Cerebellar cortex (tissue), 1 donor: ENCODE measurements around the gene KRTAP29-1.

Source experiments
- DNase-seq: peaks from one replicate; pipeline ENCODE4 v3.0.0-alpha.2; 2015; ENCODE audit warnings: low spot score

The KRTAP29-1 gene

DNA sequence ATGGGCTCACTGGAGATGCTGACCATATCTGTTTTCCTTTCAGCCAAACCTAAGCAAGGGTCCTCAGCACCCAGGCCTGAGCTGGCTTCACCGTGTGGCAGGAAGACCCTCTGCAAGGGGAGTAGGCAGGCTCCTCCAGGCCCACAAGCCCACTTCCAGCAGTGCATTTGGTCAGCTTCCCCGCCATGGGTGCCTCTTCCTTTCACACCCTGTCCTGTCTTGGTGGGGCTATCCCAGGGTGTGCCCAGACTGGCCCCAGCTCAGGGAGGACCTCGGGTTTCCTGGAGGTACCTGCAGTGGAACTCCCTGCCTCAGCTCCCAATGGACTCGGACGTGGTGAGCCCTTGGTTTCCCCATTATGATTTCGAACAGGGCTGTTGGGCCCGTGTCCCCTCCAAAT, 25.6 kb upstream of the KRTAP29-1 start:
- no peak for DNase-seq

DNA sequence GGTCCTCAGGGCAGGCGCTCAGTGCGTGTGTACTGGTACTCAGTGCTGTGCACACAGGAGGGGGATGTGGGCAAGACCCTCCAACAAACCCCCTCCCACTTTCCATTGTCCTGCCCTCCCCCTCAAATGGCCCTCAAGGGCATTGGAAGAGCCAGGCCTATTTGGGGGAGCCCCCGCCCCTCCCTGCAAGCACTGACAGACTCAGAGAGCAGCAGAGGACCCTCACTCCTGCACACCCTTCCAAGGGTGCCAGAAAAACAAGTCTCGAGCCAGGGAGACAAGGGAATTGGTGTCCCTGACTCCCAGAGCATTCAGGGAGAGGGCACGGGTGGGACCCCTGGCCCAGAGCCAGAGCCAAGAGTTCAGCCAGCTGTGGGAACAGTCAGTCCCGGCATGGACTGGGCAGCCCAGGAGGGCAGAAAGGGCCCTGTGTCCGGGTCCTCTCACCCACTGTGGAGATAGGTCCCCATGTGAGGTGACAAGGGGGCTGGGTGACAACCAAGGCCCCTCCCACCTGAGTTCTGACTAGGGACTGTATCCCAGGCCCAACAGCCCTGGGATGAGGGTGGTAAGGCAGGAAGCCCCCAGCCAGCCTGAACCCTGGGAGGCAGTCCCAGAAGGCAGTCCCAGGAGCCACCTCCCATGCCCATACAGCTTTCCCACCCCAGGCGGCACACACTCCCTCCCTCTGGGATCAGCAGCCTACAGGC, 24.9 kb upstream of the KRTAP29-1 start:
- DNase-seq = no peak

DNA sequence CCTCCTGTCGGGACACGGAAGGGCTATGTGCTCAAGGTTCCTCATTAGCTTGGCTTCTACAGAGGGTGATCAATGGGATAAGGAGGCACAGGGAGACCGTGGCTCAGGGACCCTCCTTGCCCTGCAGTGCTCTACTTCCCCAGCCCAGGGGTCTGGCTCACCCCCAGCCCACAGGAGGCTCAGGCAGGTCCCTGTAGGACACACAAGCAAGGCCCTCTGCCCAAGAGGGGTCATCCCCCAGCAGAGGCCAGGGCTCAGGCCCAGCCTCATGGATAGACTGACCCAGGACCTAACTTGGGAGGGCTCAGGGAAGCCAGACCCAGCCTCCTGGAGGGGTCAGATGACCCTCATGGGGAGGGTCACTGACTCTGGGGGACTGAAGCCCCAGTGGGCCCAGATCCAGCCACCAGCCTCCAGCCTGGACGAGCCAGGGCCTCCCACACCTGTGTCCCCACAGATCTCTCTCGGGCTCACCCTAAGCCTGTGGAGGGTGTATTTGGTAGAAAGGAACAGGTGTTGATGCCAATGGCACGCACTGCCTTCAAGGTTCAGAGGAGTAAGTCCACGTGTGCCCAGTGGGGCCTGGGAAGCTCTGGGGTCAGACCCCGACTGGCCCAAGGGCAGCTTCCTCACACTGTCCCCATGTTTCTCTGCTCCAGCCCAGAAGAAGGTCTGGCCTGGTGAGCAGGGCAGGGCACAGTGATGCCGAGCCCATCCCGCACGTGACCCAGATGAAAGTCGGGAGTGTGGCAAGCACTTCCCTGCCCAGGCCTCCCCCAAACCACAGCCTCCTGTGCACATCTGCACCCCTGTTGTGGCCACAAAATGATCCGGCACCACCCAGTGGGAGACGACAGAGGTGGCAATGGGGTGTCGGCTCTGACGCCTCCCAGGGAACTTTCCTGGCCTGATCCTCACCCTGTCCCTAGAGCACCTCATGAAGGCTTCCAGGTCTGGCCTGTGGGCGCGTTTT, 23.8 kb upstream of the KRTAP29-1 start:
- DNase-seq = no peak

DNA sequence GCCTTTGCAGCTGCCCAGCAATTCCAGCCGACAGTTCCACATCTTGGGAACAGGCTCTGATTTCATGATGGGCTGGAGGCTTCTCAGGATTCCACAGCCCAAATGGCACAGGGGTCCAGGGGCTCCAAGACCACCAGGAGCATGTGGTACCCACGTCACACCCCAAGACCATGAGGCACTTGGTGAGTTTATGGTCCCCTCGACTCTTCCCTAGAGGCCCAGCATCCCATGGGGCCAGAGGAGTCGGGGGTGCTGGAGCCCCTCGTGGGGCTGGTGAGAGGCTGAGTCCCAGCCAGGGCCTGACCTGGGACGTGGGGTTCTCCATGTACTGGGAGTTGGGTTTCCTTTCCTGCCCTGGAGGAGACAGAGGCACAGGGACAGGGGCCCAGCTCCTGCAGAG, 23.0 kb upstream of the KRTAP29-1 start:
- no peak for DNase-seq

DNA sequence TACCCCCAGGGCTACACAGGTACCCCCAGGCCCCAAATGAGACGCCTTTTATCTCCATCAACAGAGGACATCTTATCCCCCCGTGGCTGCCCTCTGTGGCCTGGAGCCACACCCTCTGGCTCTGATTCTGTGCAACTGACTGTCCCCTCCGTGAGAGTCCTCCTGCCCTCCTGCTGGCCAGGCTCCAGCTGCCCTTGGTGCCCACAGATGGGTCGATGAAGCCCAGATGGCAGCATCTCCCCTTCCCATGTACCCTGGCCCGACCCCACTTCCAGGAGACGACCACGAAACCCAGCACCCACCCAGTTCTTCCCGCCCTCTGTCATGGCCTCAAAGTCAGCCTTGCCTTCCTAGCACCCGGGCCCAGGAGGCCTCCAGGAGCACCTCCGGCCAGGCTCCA, 22.5 kb upstream of the KRTAP29-1 start:
- no peak for DNase-seq

DNA sequence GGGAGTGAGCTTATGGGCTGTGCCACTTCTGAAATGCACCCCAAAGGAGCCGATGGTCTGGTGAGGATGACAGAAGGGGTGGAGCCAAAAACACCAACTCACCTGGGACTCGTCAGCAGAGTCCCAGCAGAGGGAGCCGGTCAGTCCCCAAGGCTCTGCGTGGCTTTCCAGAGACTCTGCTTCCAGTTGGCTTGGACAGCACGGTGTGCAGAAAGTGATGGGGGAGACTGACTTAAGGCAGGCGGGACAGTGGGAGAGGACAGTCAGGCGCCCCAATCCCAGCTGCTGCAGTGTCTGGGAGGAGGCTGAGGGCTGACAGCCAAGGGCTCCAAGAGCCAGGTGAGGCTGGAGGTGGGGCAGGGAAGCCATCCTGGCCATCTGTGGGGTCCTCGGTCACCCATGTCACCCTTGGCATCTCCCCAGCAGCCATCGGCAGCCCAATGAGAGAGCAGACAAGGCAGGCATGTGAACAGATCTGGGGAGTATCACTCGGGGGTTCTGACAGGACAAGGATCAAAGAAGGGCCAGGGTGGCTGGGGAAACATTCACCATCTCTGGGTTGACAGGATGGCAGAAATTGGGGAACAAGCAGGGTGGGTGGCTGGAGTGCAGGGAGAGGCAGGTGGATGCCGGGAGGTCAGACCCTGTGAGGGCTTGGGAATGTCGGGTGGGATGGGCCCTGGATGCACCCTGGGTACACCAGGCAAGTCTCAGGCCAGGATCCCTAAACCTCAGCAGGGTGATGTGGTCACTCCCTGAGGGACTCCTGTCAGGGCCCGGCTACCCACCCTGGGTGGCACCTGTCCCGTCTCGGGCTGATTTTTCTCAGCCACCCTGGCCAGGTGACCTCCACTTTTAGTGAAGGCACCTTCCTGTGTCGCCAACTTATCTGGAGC, 21.8 kb upstream of the KRTAP29-1 start:
- DNase-seq = no peak

DNA sequence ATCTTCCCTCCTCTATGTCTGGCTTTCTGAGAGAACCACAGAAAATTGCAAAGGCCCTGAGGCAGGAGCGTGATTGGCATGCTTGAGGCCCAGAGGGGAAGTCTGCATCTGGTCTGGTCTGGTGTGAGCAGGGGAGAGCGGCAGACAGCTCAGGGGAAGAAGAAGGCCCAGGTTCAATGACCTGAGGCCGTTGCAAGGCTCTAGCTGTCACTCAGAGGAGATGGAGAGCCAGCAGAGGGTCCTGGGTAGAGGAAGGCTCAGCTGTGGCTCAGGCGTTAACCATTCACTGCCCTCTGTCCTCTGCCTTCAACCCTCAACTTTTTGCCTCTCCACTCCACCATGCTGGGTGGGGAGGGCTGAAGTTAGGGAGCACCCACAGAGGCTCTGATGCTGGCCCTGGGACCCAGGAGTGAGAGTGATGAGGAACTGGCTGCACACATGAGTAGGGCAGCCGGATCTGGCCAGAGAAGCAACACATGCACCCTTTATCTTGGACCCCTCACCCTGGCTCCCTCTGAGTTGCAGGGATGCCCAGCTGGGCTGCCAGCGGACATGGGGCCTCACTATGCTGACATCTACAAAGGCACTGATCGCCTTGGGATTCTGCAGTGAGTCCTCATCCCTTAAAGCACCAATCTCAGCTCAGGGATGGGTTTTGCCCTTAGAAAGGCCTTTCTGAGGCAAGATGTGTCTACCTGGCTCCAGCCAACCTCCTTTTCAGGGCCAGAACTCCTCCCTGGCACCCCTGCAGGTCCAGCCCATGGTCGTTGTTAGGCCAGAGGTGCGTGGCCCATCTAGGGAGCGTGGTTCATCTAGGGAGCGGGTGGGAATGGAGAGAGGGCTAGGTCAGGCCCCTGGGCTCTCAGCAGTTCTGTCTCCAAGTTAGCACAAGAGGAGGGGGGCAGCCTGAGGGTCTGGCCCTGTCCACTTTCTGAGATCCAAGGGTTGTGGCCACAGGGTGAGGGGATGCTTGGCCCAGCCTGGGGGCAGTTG, 20.5 kb upstream of the KRTAP29-1 start:
- DNase-seq = no peak

DNA sequence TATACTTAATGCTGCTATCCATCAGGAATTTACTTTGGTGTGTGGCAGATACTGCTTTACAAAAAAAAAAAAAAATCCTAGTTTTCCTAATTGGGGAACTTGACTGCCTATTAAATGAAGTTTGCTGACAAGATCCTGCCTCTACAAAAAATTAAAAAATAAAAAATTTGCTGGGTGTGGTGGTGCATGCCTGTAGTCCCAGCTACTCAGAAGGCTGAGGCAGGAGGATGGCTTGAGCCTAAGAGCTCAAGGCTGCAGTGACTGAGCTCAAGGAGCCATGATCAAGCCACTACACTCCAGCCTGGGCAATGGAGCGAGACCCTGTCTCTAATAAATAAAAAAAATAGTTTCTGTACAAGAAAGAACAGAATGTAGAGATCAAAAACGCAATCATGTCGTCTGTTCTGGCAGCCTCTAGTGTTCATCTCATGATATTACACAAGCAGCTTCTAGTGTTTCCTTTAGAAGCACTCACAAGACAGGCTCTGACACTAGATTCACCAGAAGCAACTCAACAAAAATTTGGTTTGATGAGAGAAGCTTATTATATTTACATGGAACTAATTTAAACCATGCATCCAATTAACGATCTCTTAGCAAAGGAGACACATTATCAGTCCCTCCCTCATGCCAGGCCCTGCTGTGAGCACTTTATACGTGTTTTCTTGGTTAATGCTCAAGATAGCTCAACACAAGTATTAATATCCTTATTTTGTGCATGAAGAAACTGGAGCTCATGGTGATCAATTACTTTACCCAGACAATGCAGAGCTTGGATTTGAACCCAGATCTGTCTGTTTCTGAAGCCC, 19.6 kb upstream of the KRTAP29-1 start:
- peak; percentile 53 for DNase-seq

DNA sequence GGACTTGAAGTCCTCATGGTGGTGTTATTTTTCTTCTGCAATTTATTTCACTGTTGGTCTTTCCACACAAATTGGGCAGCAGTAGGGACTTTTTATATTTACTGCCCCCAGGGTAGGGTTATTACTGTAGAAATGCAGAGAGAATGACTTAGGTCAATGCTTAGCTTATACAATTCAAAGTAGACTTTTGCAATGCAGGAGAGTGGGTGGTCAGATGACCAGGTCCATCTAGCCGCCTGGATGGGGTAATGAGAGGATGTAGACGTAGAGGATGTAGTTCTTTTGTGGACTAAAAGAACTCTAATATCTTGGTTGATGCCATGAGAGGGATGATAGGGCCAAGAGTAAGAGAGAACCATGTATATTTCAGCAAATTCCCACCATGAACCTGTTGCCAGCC, 15.6 kb upstream of the KRTAP29-1 start:
- no peak for DNase-seq

DNA sequence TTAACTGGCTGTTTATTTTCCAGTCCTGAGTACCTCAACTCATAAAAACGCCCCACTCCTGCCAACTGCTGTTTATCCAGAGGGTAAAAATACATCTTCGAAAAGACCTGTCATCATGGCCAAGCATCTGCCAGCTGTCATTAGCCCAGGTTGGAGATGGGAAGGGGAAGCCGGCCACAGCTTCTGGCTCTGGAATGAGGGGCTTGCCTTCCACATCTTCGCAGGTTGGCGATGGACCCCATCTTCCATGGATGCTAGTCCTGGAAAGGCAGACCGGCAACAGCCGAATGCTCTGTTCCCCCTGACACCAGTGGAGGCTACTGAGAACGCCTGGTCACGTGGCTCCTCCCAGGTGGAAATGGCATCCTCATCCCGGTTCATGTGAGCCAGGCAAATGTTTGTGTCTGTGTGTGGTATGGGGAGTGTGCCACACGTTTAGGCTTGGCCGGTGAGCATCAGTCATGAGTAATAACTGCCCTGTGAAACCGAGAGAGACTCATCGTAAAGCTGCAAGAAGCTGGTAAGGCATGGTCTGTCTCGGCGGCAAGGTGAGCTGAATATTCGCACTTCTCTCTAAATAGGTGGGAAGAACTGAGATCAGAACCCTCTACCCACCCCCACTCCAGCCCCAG, 13.3 kb upstream of the KRTAP29-1 start:
- no peak for DNase-seq

DNA sequence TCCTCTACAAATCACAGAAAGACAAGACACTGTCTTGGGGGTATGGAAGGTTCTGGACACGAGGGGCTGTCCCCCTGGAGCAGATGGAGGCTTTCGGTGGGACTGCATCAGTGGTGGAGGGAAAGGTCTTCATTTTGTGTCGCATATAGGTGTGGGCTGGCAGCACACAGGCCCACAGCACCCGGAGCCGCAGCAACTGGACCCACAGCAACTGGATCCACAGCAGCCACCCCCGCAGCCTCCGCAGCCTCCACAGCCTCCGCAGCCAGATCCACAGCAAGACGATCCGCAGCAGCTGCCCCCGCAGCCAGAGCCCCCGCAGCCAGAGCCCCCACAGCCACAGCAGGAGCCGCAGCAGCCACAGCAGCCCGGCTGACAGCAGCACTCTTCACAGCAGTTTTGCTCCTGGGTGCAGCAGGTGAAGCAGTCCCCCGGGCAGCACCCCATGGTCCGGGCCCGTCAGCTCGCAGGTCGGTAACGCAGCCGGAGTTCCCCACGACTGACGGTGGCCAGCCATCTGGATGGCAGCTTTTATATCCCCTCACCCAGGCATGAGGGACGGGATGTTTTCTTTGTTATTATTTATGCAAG, 12.6 kb upstream of the KRTAP29-1 start, which contains the start of gene KRTAP17-1:
TSS of gene KRTAP17-1 (minus strand) at position 507 of the 591 bp plus-strand sequence. CDS start at position 447, 60 bp downstream.
- DNase-seq = no peak

DNA sequence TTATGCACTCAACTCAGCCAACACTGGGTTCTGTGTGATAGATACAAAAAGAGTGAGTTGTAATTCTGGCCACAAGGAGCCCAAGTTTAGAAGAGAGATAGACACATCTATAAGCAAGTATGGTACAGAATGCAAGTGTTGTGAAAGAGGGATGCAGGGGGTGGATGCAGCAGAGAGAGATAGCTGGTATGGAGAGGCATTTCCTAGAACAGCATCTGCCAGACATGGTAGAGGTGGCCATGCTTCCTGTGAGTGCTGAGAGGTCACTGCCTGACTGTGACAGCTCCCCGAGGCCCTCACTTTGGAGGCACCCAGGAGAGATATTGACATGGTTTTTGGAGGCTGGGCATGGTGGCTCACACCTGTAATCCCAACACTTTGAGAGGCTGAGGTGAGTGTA, 8.5 kb upstream of the KRTAP29-1 start:
- no peak for DNase-seq

DNA sequence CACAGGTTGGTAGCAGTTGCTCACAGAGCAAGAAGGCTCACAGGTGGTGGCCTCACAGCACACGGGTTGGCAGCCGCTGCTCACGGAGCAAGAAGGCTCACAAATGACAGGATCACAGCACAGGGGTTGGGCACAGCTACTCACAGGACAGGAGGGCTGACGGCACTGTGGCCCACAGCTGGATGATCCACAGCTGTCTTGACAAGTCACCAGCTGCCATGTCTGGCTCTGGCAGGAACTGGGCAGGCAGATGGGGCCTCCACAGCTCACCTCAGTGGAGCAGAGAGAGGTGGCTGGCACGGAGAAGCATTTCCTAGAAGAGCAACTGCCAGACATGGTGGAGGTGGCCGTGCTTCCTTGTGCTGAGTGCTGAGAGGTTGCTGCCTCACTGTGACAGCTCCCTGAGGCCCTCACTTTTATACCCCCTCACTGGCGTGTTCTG, 6.3 kb upstream of the KRTAP29-1 start, which contains the start of gene KRTAP16-1:
TSS of gene KRTAP16-1 (minus strand) at position 392 of the 442 bp plus-strand sequence. CDS start at position 336, 56 bp downstream.
- peak; percentile 58 for DNase-seq

DNA sequence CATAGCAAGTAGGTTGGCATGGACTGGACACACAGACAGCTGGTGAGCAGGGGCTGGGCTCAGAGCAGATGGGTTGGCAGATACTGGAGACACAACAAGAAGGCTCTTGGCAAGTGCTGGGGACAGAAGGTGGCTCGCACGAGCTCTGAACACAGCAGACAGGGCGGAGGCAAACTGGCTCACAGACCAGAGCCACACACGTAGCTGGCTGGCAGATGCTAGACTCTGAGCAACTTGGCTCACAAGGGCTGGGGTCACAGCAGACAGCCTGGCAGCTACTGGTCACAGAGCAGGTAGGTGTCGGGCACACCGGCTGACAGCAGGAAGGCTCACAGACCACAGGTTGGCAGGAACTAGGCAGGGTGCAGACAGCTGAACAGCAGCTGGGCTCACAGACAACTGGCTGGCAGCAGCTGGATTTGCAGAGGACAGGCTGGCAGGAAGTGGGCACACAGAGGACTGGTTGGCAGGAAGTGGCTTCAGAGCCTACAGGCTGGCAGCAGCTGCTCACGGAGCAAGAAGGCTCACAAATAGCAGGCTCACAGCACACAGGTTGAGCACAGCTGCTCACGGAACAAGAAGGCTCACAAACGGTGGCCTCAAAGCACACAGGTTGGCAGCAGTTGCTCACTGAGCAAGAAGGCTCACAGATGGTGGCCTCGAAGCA, 5.7 kb upstream of the KRTAP29-1 start:
- DNase-seq = peak; percentile 93

DNA sequence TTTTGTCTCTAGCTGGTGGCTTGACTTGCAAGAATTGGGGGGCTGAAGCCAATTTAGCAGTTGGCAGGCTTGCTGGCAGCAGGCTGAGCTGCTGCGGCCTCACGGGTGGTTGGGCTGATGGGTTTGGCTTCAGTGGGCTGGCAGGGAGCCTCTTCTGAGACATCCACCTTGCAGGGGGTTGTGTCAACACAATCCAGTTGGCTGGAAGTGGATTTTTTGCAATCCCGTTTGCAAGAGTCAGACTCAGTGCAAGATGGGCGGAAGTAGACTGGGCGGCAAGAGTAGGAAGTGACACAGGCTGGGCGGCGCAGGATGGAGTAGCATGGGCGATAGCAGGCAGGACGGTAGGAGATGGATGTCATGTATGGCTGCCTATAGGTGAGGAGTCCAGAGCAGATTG, 5.0 kb upstream of the KRTAP29-1 start:
- DNase-seq = peak; percentile 87

DNA sequence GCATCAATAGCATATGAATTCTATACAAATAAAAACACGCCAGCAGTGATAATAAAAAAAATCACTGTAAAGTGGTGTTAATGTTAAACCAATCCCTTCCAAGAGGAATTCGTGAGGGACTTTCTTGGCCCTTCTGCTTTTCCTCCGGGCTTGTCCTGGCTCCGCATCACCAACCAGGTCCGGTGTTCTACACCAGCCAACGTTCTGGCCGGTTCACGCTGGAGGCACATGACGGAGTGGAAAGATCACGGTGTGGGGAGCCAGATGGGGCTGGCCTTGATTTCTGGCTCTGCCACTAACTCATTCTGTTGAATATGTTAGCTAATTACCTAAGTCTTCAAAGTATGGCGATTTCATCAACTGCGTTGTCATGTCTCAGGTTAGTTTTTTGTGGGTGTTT, 1.4 kb upstream of the KRTAP29-1 start:
- peak; percentile 35 for DNase-seq

DNA sequence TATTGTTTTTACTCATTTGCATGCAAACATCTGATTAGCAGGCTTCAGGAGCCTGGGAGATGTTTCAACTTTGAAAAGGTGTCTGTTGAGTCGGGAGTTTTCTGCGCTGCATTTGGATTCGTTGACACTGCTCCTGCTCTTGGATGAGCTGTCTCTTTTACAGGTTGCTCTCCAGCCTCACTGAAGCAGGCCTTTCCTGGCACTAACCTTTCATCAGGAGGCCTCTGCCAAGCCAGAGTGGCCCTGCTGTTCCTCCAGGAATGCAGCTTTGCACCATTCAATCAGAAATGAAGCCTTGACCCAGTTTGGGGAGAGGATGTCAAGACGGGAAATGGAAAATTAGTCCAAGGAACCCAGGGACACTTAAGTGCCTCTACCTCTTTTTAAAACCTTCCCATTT, 330 bp upstream of the KRTAP29-1 start:
- peak; percentile 76 for DNase-seq

DNA sequence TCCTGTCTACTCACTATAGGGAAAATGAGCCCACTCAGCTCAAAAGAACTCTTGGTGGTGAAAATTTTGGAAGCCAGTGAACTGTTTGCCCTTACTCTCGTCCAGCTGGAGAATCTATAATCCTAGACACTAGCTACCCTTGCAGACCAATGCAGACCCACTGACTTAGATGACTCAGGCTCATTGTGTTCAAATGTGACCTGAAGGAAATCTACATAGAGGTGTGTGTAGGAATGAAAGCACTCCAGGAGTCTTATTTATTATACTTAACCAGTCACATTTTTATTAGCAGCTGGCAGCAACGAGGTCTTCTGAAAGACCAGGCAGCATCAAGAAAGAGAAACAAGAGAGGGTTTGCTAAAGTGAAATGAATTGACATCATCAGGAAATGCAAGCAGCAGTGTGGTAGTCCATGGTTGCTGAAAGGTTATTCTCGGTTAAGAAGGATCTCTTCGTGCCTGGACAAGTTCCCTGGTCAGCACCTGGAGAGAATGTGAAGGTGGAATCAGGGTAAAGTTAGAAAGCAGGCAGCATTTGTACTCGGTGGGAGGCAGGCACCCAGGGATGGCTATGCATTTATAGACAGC, 1.4 kb downstream of the KRTAP29-1 start:
- DNase-seq = no peak
